Fibroblast of lung (primary cell): ENCODE results near the gene ZBTB17.

Experiments used
- CTCF ChIP-seq, 2 donors: IDR thresholded peaks in 1 of 2; conservative IDR thresholded peaks in 1 of 2; 1 replicate in 1 of 2; 2 replicates in 1 of 2; pipeline ENCODE4 v1.5.1; 2011 to 2012; ENCODE audit warnings: low read length in 2 of 2, control low read depth in 1 of 2, inconsistent platforms in 1 of 2, low read depth in 1 of 2, mild to moderate bottlenecking in 1 of 2
- EZH2 ChIP-seq: IDR thresholded peaks from 2 replicates; pipeline ENCODE4 v1.5.1; 2012; ENCODE audit warnings: low read length, control low read depth, mild to moderate bottlenecking; ENCODE audit errors: missing control alignments

GRCh38 chr1:15915991-15916390 is 59.9 kb downstream of the ZBTB17 start:
- TF ChIP-seq CTCF (conservative IDR thresholded peaks at IDR 0.05 in 1 of 2, IDR thresholded peaks at IDR 0.05 in 1 of 2; ENCODE audit: low read depth in 1 of 2, low read length in 2 of 2) (no peak), EZH2 (no peak)
